ENCODE data around the gene RUSF1.
"Not testable (repeated sequence)": the region's sequence is repeated elsewhere in the genome, so short reads cannot be mapped to it uniquely, and the experiment has no call there.

RUSF1 gene

GRCh38 chr16:31485571-31485970 is 22.6 kb downstream of the RUSF1 start:
- no peak for DNase-seq

DNA sequence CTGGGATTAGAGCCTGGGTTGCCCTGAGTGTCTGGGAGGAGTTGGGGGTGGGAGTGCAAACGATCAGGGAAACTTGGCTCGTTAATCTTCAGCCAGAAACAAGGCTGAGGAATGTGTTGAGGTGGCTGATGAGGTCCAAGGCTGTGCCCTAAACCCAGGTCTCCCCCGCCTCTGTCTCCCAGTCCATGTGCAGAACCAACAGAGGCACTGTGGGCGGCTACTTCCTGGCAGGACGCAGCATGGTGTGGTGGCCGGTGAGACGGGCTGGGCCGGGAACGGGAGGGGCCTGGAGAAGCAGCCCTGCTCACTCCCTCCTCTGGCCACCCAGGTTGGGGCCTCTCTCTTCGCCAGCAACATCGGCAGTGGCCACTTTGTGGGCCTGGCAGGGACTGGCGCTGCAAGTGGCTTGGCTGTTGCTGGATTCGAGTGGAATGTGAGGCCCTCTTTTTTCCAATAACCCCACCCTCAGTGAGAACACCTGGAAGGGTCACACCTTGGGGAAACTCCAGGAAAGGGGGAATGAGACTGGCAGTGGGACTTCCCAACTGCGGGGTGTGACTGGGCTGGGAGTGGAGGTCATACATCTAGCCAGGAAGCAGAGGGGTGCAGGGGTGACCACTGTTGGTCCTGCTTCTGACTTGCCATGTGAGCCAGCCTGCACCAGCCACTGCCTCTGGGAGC is 23.6 kb downstream of the RUSF1 start:
- no peak for DNase-seq

DNA sequence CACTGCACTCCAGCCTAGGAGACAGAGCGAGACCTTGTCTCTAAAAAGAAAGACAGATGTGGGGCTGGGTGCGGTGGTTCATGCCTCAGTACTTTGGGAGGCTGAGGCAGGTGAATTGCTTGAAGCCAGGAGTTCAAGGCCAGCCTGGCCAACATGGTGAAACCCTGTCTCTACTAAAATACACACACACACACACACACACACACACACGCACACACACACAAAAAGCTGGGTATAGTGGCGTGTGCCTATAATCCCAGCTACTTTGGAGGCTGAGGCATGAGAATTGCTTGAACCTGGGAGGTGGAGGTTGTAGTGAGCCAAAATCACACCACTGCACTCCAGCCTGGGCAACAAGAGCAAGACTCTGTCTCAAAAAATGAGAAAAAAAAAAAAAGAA is 24.1 kb downstream of the RUSF1 start:
- not testable (repeated sequence) for DNase-seq

- no peak for DNase-seq
Measured at GRCh38 chr16:31483081-31483480, 25.1 kb downstream of the RUSF1 start, which contains the start of gene SLC5A2. TSS of gene SLC5A2 (plus strand) at chr16:31483123. CDS start at chr16:31483137, 14 bp downstream.

- no peak for DNase-seq
Measured at GRCh38 chr16:31480851-31481536, 27.2 kb downstream of the RUSF1 start.

GRCh38 chr16:31479751-31480150 is 28.4 kb downstream of the RUSF1 start:
- DNase-seq = no peak

DNA sequence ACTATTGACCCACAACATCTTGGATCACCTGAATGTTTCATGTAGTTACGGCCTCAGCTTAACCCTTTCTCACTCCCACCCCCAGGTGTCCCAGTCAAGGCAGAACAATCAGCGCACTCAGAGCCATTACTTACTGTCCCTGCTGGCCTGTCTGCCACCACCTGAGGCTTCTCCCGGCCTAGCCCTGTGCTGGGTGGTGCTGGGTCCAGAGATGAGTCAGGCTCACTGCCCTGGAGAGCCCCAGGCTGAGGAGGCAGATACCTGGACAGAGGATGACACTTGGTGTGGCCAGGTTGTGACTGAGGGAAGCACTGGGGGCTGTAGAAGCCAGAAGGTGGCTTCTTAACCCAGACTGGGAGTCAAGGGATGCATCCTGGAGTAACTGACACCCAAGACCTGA is 29.2 kb downstream of the RUSF1 start:
- no peak for DNase-seq

- peak; percentile 29 for DNase-seq
Measured at GRCh38 chr16:31477220-31478216, 30.7 kb downstream of the RUSF1 start.

DNA sequence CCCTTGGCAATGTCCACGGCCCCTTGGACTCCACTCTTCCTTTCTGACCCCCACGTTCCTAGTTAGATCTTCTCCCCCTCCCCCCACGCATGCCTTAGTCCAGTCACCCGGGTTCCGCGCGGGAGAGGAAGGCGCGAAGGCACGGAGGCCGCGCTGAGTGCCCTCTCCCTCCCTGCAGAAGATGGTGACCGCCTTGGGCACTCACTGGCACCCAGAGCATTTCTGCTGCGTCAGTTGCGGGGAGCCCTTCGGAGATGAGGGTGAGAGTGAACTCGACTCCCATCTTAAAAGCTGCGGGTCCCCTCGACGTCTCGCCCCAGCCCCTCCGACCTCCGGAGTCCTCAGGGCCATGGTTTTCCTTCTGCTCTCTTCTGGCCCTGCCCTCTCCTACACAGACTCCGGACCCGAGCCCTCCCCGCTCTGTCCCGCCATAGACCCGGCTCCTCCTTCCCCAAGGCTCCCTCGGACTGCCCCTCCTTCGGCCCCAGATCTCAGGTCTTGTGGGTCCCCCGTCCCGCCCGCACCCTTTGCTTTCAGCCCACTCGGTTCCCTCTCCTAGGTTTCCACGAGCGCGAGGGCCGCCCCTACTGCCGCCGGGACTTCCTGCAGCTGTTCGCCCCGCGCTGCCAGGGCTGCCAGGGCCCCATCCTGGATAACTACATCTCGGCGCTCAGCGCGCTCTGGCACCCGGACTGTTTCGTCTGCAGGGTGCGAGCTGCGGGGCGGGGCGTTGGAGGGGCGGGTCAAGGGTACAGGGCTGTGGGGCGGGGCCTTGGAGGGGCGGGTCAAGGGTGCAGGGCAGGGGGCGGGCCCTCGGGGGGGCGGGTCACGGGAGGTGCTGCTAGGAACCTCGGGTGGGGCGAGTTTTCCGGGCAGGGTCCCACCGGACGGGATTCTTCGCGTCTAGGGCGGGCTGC is 31.6 kb downstream of the RUSF1 start:
- peak; percentile 83 for DNase-seq

GRCh38 chr16:31475946-31476302 is 32.3 kb downstream of the RUSF1 start:
- DNase-seq = no peak

DNA sequence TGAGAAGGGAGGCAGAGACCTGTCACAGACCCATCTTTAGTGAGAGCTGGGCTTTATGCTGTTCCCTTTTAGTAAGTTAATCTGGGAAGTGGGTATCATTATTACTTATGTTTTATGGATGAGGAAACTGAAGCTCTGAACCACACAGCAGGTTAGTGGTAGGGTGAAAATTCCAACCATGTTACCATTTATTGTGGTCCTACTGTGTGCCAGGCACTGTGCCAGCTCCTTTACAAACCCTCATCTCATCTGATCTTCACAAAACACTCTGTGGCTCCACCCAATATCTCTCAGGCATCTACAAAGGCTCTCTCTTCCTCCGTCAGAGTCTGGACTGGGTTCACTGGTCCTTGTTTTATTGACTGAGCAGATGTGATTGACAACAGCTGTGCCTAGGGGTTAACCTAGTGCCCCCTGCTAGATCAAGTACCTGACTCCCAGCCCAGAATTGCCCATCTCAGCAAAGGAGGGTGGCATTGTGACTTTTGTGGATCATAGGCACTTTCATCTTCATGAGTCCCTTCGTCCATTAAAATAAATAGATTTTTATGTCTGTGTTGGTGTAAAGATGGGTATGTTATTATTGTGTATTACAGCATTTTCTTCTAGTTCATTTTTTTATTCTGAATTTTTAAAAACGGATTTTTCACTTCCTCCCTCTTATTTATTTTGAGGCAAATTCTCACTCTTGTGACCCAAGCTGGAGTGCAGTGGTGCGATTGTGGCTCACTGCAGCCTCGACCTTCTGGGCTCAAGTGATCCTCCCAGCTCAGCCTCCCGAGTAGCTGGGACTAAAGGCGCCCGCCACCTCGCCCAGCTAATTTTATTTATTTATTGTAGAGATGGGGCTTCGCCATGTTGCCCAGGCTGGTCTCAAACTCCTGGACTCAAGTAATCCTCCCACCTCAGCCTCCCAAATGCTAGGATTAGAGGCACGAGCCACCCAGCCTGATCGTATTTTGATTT is 33.1 kb downstream of the RUSF1 start:
- no peak for DNase-seq

DNA sequence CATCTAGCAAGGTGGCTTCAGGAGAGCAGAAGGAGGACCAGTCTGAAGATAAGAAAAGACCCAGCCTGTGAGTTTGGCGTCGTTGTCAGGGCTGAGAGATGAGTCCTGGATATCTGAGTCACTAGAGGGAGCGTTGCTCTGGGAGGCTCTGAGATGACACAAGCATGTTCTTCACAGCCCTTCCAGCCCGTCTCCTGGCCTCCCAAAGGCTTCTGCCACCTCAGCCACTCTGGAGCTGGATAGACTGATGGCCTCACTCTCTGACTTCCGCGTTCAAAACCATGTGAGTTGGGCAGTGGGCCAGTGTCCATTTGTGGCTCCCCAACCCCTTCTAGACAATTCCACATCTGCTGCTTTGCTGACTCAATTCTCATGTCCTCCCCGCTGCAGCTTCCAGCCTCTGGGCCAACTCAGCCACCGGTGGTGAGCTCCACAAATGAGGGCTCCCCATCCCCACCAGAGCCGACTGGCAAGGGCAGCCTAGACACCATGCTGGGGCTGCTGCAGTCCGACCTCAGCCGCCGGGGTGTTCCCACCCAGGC is 33.9 kb downstream of the RUSF1 start:
- DNase-seq = no peak

DNA sequence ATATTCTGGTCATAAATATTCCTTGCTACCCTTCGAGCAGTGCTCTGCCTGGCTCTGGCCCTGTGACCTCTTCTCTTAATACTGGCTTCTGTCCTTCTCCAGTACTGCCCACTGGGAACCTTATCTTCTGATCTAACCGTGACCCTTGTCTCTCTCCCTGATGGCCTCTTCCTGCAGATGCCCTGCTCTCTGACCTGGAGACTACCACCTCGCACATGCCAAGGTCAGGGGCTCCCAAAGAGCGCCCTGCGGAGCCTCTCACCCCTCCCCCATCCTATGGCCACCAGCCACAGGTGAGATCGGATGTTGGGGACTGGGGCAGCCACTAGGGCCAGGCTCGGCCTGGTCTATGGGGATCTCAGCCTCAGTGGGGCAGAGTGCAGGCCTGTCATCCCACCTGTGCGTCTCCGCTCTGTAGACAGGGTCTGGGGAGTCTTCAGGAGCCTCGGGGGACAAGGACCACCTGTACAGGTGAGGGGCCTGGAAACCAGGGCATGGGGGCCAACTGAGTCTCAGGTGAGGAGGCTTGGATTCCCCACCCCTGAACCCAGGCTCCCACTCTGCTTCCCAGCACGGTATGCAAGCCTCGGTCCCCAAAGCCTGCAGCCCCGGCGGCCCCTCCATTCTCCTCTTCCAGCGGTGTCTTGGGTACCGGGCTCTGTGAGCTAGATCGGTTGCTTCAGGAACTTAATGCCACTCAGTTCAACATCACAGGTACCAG is 34.8 kb downstream of the RUSF1 start:
- DNase-seq = no peak

DNA sequence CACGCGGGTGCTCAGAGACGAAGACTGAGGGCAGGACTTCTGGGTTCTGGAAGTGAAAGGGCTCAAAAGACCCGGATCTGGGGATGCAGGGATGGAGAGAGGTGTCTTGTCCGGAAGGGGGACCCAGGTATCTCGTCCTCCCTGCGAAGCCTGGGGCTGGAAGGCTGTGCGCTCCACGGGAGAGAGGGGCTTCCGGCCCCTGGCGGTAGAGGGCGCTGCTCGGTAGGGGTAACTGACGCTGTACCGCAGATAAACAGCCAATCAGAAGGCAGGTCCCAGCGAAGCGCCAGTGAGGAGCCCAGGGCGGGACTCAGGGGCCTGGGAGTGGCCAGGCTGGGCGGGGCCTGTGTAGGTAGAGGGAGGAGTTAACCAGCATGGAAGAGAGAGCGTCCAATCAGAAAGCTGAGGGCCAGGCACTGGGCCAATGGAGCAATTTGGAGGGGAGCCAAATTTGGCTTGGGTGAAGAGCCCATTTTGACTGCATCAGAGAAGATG is 35.4 kb downstream of the RUSF1 start:
- DNase-seq = peak; percentile 19

DNA sequence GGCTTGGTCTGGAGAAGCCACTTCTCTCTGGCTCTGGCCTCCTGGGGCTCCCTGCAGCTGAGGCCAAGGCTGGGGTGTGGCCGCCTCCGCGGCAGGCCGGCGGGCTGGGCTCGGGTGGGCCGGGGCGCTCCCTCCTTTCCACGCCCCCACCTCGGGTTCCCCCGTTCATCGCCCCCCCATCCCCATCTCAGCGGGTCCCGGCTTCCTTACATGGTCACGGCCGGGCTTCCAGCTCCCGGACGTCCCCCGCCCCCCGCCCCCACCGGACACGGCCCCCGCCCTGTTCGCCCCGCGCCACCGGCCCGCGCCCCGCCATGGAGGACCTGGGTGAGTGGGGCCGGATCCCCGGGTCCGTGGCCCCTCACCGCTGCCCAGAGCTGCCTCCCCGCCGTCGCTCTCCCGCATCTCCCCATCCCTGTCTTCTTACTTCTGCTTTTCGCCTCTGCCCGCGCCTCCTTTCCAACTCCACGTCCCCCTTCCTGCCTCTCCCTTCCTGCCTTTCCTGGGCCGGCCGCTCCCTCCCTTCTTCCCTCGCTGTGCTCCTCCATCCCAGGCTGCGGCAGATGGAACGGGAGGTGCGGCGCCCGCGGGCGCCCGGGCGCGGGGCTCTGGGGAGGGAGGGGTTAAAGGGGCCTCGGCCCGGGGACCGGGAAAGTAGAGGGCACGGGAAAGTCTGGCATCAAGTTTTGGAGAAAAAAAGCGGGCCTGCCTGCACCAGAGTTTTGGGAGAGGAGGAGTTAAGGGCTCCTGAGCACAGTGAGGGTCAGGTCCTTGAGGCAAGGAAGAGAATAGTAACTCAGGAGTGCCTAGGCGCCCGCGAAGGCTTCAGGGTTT is 36.1 kb downstream of the RUSF1 start, which contains the start of gene TGFB1I1:
TGFB1I1 (plus strand) TSS at position 278 of the 834 bp plus-strand sequence; CDS start at position 315, 37 bp downstream.
- no peak for DNase-seq

DNA sequence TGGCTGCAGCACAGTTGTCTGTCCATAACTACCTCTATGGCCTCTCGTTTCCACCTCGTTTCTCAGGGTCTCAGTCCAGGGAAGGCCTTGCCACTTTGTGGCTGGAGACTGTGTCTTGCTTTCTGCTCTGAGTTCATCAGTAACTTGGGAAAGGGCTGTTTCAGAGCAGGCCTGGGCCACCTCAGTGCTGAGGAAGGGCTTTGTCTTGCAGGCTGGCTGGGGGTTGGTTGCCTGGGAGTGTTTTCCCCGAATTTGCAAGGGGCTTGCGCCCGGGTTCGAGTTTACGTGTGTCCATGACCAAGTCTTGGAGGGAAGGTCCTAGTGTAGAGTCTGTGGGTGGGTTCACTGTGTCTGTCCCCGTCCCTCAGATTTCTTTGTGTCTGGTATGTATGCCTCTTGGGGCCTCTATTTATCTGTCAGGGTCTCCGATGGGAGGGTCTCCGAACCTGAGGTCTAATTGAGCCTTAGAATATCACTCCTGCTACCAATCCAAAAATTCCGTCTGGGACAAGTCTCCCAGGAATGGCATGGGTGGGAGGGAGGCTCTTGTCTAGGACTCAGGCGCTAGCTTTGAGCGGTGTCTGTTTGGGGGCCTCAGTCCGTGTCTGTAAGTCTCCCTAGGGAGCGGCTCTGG is 36.8 kb downstream of the RUSF1 start:
- DNase-seq = no peak

DNA sequence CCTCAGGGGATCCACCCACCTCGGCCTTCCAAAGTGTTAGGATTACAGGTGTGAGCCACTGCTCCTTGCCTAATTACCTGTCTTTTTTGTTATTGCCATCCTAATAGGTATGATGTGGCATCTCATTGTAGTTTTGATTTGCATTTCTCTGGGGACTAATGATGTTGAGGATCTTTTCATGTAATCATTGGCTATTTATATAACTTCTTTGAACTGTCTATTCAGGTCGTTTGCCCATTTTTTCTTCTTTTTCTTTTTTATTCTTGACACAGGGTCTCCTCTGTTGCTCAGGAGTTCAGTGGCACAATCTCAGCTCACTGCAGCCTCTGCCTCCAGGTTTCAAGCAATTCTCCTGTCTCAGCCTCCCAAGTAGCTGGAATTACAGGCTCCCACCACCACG is 37.6 kb downstream of the RUSF1 start:
- DNase-seq = no peak

- no peak for DNase-seq
Measured at GRCh38 chr16:31467858-31468257, 40.3 kb downstream of the RUSF1 start.
